HG03565 (cell line): Measurements from ENCODE around the gene FOSL2.

Experiments
- ATAC-seq: cut with Tn5 transposase; IDR thresholded peaks from one replicate; pipeline ENCODE4 v1.9.1; 2021; ENCODE audit warnings: mild to moderate bottlenecking, moderate library complexity; ENCODE audit not compliant: unreplicated experiment

Gene FOSL2

GRCh38 chr2:28447086-28447485, 54.4 kb downstream of the FOSL2 start:
- ATAC-seq: no peak

GRCh38 chr2:28447943-28448792, 55.5 kb downstream of the FOSL2 start:
- ATAC-seq: no peak

GRCh38 chr2:28448793-28449100, 56.1 kb downstream of the FOSL2 start:
- ATAC-seq: no peak

GRCh38 chr2:28449126-28449487, 56.4 kb downstream of the FOSL2 start:
- ATAC-seq: no peak

- no peak for ATAC-seq
Measured at GRCh38 chr2:28449488-28450395, 57.1 kb downstream of the FOSL2 start.

- ATAC-seq: no peak
Measured at GRCh38 chr2:28450901-28451565, 58.4 kb downstream of the FOSL2 start.

GRCh38 chr2:28451793-28452533, 59.3 kb downstream of the FOSL2 start:
- ATAC-seq: no peak

GRCh38 chr2:28452534-28453081, 60.0 kb downstream of the FOSL2 start:
- ATAC-seq: no peak

- no peak for ATAC-seq
Measured at GRCh38 chr2:28453396-28453795, 60.7 kb downstream of the FOSL2 start.

- no peak for ATAC-seq
Measured at GRCh38 chr2:28454016-28454930, 61.6 kb downstream of the FOSL2 start.

GRCh38 chr2:28457237-28457636, 64.6 kb downstream of the FOSL2 start:
- no peak for ATAC-seq

GRCh38 chr2:28461056-28461455, 68.4 kb downstream of the FOSL2 start:
- ATAC-seq: no peak

- no peak for ATAC-seq
Measured at GRCh38 chr2:28462122-28462521, 69.5 kb downstream of the FOSL2 start.

- ATAC-seq: no peak
Measured at GRCh38 chr2:28463211-28463816, 70.7 kb downstream of the FOSL2 start.

- no peak for ATAC-seq
Measured at GRCh38 chr2:28463893-28464292, 71.2 kb downstream of the FOSL2 start.

GRCh38 chr2:28465148-28465885, 72.7 kb downstream of the FOSL2 start:
- ATAC-seq: no peak
